ENCODE data around the gene LANCL1.

DNA sequence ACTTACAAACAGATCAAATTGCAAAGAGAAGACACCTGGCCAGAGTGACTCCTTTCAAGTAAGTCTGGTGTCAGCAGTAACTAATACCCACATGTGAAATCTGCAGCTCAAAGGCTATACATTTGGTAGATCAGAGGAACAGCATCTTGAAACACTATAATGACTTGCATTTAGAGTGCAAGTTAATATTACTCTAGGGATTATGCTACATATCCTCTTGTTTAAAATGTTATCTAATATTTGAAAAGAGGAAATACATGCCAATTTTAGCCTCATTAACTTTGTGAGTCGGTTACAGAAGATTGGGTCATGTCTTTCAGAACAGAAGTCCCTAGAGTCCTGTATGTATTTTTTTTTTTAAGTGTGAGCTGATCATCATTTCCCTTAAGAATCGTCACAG, 15.2 kb downstream of the LANCL1 start:
- TF ChIP-seq, protein P1, sequence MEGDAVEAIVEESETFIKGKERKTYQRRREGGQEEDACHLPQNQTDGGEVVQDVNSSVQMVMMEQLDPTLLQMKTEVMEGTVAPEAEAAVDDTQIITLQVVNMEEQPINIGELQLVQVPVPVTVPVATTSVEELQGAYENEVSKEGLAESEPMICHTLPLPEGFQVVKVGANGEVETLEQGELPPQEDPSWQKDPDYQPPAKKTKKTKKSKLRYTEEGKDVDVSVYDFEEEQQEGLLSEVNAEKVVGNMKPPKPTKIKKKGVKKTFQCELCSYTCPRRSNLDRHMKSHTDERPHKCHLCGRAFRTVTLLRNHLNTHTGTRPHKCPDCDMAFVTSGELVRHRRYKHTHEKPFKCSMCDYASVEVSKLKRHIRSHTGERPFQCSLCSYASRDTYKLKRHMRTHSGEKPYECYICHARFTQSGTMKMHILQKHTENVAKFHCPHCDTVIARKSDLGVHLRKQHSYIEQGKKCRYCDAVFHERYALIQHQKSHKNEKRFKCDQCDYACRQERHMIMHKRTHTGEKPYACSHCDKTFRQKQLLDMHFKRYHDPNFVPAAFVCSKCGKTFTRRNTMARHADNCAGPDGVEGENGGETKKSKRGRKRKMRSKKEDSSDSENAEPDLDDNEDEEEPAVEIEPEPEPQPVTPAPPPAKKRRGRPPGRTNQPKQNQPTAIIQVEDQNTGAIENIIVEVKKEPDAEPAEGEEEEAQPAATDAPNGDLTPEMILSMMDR (IDR thresholded peaks at IDR 0.05), result no peak
- TF ChIP-seq POLR2A (IDR thresholded peaks at IDR 0.05), result no peak
- TF ChIP-seq POLR2AphosphoS5 (IDR thresholded peaks at IDR 0.05), result no peak
